Parathyroid adenoma (tissue), 2 donors: ENCODE data around the gene ZNF235.

ENCODE experiments used
- H2AFZ ChIP-seq: fragments of 300-600 bp; sonication (generic); one replicate; pipeline ENCODE4 v1.7.0; 2017; ENCODE audit warnings: antibody characterized with exemption, mild to moderate bottlenecking
- H3K27ac ChIP-seq: fragments of 300-600 bp; sonication (generic); one replicate; pipeline ENCODE4 v1.7.0; 2017
- H3K27me3 ChIP-seq: fragments of 300-600 bp; sonication (generic); one replicate; pipeline ENCODE4 v1.7.0; 2017; ENCODE audit warnings: low read length; ENCODE audit not compliant: control insufficient read depth, insufficient read depth
- H3K36me3 ChIP-seq: fragments of 300-600 bp; sonication (generic); one replicate; pipeline ENCODE4 v1.7.0; 2017; ENCODE audit warnings: low read length; ENCODE audit not compliant: control insufficient read depth, insufficient read depth
- H3K4me1 ChIP-seq: fragments of 300-600 bp; sonication (generic); one replicate; pipeline ENCODE4 v1.7.0; 2017; ENCODE audit warnings: control low read depth
- H3K4me2 ChIP-seq: fragments of 300-600 bp; sonication (generic); one replicate; pipeline ENCODE4 v1.7.0; 2017; ENCODE audit warnings: low read length
- H3K4me3 ChIP-seq: fragments of 300-600 bp; sonication (generic); one replicate; pipeline ENCODE4 v1.7.0; 2017; ENCODE audit warnings: low read depth, low read length
- H3K79me2 ChIP-seq: fragments of 300-600 bp; sonication (generic); one replicate; pipeline ENCODE4 v1.7.0; 2017; ENCODE audit warnings: control low read depth
- H3K9ac ChIP-seq: fragments of 300-600 bp; sonication (generic); one replicate; pipeline ENCODE4 v1.7.0; 2017; ENCODE audit warnings: mild to moderate bottlenecking
- H3K9me3 ChIP-seq: fragments of 300-600 bp; sonication (generic); one replicate; pipeline ENCODE4 v1.7.0; 2017; ENCODE audit warnings: low read length; ENCODE audit not compliant: control insufficient read depth
- TF ChIP-seq, protein P1 (sequence below): fragments of 300-600 bp; sonication (generic); IDR thresholded peaks from one replicate; pipeline ENCODE4 v1.7.0; 2017; ENCODE audit warnings: antibody characterized with exemption, mild to moderate bottlenecking
- donor health status: primary hyperparathyroidism.

ZNF235 gene

DNA sequence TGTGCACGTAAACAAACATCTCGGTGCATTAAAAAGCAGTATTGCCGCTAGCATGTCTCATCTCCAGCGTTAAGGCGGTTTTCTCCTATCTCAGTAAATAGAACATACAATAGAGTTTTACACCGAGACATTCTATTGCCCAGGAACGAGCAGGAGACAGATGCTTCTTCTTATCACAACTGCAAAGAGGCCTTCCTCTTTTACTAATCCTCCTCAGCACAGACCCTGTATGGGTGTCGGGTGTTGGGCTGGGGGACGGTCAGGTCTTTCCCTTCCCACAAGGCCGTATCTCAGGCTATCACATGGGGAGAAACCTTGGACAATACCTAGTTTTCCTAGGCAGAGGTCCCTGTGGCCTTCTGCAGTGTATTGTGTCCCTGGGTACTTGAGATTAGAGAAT, 23.9 kb downstream of the ZNF235 start:
- TF ChIP-seq, protein P1, sequence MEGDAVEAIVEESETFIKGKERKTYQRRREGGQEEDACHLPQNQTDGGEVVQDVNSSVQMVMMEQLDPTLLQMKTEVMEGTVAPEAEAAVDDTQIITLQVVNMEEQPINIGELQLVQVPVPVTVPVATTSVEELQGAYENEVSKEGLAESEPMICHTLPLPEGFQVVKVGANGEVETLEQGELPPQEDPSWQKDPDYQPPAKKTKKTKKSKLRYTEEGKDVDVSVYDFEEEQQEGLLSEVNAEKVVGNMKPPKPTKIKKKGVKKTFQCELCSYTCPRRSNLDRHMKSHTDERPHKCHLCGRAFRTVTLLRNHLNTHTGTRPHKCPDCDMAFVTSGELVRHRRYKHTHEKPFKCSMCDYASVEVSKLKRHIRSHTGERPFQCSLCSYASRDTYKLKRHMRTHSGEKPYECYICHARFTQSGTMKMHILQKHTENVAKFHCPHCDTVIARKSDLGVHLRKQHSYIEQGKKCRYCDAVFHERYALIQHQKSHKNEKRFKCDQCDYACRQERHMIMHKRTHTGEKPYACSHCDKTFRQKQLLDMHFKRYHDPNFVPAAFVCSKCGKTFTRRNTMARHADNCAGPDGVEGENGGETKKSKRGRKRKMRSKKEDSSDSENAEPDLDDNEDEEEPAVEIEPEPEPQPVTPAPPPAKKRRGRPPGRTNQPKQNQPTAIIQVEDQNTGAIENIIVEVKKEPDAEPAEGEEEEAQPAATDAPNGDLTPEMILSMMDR, result no peak
- Histone ChIP-seq H3K36me3 (no peaks in the 10 kb centered on the region), H3K9me3 (no peaks in the 10 kb centered on the region), H3K27me3 (no peaks in the 10 kb centered on the region), H3K79me2 (no peaks in the 10 kb centered on the region), H3K9ac (no peak overlapping the region), H3K4me1 (no peaks in the 10 kb centered on the region), H3K27ac (no peak overlapping the region), H2AFZ (no peak overlapping the region), H3K4me2 (no peak overlapping the region), H3K4me3 (no peak overlapping the region)

DNA sequence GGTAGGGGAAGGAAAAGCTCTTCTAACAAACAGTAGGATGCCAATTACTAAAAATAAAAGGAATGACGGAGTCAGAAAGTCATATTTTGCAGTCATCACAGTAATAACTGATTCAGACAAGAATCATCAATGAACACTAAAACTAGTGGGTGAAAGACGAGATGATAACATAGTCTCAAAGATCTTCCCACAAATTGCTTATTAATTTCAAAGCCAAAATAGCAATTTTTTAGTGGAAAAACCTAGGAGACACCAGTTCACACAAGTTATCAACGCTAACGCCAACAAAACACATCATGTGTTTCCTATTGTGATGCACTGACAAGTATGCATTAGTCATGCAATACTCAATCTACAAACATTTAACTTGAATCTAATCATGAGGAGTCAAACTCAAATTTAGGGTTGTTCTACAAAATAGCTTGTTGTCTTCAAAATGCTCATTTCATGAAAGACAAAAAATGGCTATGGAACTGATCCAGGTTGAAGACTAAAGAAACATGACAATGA, 26.6 kb downstream of the ZNF235 start:
- no peaks in the 10 kb centered on the region for H3K79me2 ChIP-seq
- H3K4me2 ChIP-seq, result no peak overlapping the region
- no peaks in the 10 kb centered on the region for H3K9me3 ChIP-seq
- H3K27me3 ChIP-seq, result no peaks in the 10 kb centered on the region
- H2AFZ ChIP-seq, result no peak overlapping the region
- H3K9ac ChIP-seq, result no peak overlapping the region
- H3K27ac ChIP-seq, result no peak overlapping the region
- no peaks in the 10 kb centered on the region for H3K36me3 ChIP-seq
- no peaks in the 10 kb centered on the region for H3K4me1 ChIP-seq
- TF ChIP-seq, protein P1, result no peak
- H3K4me3 ChIP-seq, result no peak overlapping the region

DNA sequence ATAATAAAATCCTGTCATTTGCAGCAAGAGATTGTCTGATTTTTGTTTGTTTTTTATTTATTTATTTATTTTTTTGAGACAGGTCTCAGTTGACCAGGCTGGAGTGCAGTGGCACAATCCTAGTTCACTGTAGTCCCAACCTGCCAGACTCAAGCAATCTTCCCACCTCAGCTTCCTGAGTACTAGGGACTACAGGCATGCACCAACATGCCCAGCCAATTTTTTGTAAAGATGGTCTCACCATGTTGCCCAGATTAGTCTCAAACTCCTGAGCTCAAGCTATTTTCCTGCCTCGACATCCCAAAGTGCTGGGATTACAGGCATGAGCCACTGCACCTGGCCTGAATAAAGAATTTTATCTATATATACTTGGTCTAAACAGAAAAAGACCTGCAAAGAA, 27.5 kb downstream of the ZNF235 start:
- no peaks in the 10 kb centered on the region for H3K36me3 ChIP-seq
- H3K4me2 ChIP-seq, result no peak overlapping the region
- H3K27me3 ChIP-seq, result no peaks in the 10 kb centered on the region
- no peak overlapping the region for H3K4me3 ChIP-seq
- no peaks in the 10 kb centered on the region for H3K79me2 ChIP-seq
- H3K27ac ChIP-seq, result no peak overlapping the region
- H3K9me3 ChIP-seq, result no peaks in the 10 kb centered on the region
- H3K9ac ChIP-seq, result no peak overlapping the region
- no peaks in the 10 kb centered on the region for H3K4me1 ChIP-seq
- no peak overlapping the region for H2AFZ ChIP-seq
- TF ChIP-seq, protein P1, result no peak

DNA sequence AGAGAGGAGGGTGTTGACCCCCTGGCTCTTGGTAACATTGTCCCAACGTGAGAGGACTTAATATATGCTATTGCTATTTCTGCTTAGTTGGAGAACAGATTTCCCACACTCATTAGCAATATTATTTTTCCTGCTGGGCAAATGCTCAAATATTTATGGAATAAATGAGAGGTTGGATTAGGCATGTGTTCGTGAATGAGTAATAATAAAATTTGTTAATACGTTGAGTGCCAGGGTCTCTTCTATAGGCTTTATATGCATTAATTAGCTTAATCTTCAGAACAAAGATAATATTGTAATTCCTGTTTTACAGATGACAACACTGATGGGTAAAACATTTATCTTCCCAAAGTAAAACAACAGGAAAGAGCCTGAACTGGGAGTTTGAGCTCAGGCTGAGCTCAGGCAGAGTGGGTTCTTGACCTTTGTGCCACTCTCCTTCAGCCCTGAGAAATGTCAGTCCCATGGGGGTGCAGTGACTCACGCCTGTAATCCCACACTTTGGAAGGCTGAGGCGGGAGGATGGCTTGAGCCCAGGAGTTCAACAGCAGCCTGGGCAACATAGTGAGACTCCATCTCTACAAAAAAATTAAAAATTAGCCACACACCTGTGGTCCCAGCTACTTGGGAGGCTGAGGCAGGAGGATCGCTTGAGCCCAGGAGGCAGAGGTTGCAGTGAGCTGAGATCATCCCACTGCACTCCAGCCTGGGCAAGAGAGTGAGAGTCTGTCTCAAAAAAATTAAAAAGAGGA, 44.0 kb downstream of the ZNF235 start:
- Histone ChIP-seq H3K4me3 (no peak overlapping the region), H2AFZ (no peak overlapping the region), H3K9me3 (no peaks in the 10 kb centered on the region), H3K79me2 (no peaks in the 10 kb centered on the region), H3K27me3 (no peaks in the 10 kb centered on the region), H3K9ac (no peak overlapping the region), H3K36me3 (no peaks in the 10 kb centered on the region), H3K4me2 (peak overlapping the region; percentile 55), H3K4me1 (no peaks in the 10 kb centered on the region), H3K27ac (no peak overlapping the region)
- TF ChIP-seq, protein P1, result no peak

DNA sequence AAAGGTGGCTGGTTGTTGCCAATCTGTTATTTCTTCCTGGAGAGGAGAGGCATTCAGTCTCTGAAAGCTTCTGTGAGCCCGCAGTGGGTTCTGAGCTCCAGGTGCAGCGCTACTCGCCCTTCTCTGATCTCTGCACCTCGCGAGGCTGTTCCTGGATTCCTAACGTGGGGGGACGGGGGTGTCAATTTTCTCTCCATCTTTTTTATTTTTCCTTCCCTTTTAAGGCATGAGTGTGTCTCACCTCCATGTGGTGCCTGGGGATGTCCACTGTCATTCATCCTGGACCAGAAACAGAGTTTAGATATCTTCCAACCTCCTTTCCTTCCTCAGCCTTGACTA, 44.5 kb downstream of the ZNF235 start:
- Histone ChIP-seq H3K4me1 (no peaks in the 10 kb centered on the region), H3K79me2 (no peaks in the 10 kb centered on the region), H3K9ac (no peak overlapping the region), H3K4me2 (peak overlapping the region; percentile 55), H2AFZ (no peak overlapping the region), H3K36me3 (no peaks in the 10 kb centered on the region), H3K4me3 (peak overlapping the region; percentile 56), H3K27ac (no peak overlapping the region), H3K27me3 (no peaks in the 10 kb centered on the region), H3K9me3 (no peaks in the 10 kb centered on the region)
- TF ChIP-seq, protein P1, result no peak
